Stimulated activated CD4-positive, alpha-beta T cell treated with anti-CD3 and anti-CD28 coated beads, Interleukin-15, amount 100 ng/mL, for 1 hour (primary cell): ENCODE data around the gene HMGA1.
"Not testable (repeated sequence)": the region's sequence is repeated elsewhere in the genome, so short reads cannot be mapped to it uniquely, and the experiment has no call there.

Source experiments
- DNase-seq, 2 donors: peaks; one replicate each; pipeline ENCODE4 v3.0.0-alpha.2; 2020; ENCODE audit warnings: low read depth in 1 of 2, low spot score in 1 of 2

Gene HMGA1

GRCh38 chr6:34239893-34240292 lies 3.2 kb downstream of the HMGA1 start:
- no peak for DNase-seq

DNA sequence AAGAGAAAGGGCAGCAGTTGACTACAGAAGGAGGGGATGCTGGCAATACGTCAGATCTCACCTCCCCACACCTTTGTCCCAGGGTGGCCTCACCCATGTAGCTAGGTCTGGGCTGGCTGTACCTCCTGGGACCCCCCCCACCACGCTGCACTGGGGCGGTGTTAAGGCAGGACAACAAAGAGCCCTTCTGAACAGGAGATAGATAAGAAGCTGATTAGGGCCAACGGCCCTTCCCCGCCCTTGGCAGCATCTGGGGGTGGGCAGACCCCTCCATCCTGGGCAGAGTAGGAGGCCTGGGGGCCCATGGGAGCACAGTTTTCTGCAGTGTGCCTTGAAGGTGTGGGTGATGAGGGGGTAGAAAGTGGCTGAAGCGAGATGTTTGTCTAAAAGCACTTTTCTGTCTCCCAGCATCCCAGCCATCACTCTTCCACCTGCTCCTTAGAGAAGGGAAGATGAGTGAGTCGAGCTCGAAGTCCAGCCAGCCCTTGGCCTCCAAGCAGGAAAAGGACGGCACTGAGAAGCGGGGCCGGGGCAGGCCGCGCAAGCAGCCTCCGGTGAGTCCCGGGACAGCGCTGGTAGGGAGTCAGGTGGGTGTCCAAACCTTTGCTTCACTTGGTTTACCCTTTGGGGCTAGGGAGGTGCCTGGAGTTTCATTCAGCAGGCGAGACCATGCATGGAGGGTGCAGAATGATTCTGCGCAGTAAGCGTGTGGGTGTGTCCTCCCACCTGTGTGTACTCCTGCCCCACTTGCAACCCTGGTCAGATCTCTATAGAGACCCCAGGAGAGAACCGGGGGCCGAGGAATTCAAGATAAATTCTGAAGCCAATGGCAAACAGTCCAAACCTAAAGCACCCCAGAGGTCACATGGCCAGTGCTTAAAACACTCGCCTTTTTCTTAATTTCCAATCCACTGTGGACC lies 3.9 kb downstream of the HMGA1 start:
- no peak for DNase-seq

DNA sequence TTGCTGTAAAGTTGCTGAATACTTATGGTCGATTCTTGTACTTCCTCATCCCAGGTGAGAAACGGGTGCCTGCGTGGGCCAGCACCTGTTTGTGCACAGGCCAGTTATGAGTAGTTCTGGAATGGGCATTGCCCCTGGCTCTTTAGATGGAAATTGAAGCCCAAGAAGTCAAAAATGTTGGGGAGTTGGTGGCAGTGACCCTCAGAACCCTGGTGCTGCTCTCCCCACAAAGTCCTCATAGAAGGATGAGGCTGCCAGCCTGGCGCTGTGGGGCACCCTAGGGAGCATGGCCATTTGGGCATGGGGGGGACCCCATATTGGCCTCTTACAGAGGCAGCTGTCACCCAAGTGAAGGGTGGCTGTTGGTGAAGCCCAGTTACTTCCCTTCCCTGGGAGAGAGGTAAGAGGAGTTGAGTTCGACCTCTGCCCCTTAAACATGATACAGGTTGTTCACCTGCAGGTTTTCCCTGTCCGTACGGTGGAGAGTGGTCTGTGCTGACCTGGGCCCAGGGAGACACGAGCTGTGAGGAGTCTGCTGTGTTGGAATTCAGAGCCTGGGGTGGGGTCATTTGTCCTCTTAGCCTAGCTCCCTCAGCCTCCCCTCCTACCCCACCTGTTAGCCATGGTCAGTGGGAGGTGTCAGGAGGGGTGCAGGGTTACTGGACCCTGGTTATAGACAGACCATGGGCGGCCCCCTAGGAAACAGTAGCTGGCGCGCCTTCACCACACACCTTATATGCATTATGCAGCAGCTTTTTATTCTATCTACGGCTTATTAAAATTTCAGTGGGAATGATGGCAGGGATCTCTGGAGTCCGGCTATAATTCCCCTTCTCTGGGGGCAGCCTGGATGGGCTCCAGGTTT lies 4.9 kb downstream of the HMGA1 start:
- DNase-seq, result no peak

DNA sequence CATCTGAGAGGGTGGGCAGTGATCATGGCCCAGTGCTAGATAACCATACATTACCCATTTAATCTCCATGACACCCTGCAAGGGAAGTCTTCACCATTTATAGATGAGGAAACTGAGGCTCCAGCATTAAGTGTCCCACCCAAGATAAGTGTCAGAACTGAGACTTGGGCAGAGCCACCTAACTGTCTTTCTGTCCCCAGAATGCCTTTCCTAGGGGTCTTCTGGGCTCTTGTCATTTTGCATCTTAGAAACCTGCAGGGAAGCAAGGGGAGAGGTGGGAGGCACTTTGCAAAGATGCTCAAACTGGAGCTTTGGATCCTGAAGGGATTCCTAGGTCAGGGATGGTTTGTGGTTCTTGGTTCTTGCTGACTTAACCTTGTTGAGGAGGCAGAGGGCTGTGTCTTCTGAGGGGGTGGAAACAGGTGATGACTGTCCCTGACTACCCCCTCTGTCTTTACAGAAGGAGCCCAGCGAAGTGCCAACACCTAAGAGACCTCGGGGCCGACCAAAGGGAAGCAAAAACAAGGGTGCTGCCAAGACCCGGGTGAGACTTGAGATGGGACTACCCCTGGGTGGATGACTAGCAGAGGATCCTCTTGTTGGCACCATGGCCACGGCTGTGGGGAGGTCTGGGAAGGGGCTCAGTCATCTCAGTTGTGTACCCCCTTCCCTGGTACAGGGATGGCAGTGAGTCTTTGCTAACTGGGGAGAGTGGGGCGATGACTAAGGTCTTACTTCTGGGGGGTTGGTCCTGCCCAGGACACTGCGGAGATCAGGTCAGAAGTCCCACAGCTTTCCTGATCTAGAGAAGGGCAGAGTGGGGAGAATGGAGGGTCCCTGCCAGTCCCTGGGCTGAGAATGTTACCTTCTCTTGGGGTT lies 5.8 kb downstream of the HMGA1 start:
- DNase-seq, result no peak

GRCh38 chr6:34243131-34243771 lies 6.6 kb downstream of the HMGA1 start:
- no peak for DNase-seq

DNA sequence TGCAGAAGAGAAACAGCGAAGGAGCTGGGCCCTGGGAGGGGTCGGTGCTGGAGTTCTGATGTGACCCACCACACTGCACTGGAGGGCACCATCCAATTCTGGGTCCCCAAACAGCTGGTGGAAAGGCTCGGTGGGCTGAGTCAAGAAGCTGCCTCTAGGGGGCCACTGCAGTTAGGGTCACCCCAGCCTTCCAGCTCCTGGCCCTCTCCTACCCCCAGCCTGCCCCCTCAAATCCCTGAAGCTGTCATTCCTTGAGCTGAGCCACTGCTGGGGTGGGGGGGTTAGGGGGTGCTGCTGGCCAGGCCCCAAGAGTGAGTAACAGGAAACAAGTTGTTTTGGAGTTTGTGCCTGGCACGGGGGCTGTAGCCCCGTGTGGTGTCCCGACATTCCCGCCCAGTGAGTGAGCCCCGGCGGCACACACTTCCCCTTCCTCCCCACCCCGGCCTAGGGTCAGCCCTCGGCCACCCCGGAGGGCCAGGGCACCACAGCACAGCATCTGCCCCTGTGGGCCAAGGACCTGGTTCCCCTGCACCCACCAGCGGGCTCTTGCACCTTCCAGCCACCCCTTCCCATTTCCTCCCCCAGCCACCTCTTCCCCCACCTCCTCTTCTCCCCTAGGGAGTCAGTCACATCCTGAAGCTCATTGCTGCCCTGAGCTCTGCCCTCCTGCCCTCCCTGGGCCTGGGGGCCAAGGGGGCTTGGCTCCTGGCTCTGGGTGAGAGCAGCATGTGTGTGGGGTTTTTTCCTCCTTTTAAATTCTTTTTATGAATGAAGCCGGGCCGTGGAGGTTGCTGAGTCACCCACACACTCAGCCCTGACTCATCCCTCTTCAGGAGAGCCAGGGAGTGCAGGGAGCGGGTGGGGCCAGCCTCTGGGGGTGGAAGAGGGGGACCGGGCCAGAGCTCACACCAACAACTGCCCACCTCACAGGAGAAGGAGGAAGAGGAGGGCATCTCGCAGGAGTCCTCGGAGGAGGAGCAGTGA lies 7.5 kb downstream of the HMGA1 start:
- DNase-seq, result peak in 1 of 2 donors; percentile 50

DNA sequence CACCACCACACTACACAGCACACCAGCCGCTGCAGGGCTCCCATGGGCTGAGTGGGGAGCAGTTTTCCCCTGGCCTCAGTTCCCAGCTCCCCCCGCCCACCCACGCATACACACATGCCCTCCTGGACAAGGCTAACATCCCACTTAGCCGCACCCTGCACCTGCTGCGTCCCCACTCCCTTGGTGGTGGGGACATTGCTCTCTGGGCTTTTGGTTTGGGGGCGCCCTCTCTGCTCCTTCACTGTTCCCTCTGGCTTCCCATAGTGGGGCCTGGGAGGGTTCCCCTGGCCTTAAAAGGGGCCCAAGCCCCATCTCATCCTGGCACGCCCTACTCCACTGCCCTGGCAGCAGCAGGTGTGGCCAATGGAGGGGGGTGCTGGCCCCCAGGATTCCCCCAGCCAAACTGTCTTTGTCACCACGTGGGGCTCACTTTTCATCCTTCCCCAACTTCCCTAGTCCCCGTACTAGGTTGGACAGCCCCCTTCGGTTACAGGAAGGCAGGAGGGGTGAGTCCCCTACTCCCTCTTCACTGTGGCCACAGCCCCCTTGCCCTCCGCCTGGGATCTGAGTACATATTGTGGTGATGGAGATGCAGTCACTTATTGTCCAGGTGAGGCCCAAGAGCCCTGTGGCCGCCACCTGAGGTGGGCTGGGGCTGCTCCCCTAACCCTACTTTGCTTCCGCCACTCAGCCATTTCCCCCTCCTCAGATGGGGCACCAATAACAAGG lies 8.5 kb downstream of the HMGA1 start:
- not testable (repeated sequence) for DNase-seq

DNA sequence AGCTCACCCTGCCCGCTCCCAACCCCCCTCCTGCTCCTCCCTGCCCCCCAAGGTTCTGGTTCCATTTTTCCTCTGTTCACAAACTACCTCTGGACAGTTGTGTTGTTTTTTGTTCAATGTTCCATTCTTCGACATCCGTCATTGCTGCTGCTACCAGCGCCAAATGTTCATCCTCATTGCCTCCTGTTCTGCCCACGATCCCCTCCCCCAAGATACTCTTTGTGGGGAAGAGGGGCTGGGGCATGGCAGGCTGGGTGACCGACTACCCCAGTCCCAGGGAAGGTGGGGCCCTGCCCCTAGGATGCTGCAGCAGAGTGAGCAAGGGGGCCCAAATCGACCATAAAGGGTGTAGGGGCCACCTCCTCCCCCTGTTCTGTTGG lies 9.1 kb downstream of the HMGA1 start:
- DNase-seq, result not testable (repeated sequence)

DNA sequence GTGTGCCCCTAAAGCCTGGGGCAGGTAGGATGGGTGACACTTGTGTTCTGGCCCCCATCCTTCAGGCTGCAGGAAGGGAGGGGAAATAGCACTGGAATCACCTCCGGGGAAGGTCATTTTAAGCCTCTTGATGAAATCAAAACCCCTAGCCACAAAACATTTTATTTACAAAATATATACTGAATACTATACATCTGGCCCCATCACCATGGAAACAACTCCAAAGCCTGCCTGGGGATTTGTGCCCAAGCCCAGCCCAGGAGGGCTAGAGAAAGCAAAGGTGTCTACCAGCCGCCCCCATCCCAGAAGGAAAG lies 9.5 kb downstream of the HMGA1 start:
- DNase-seq, result no peak

GRCh38 chr6:34246563-34247391 lies 10.1 kb downstream of the HMGA1 start:
- DNase-seq, result peak in 1 of 2 donors; percentile 46

GRCh38 chr6:34247481-34248197 lies 11.0 kb downstream of the HMGA1 start:
- no peak for DNase-seq

DNA sequence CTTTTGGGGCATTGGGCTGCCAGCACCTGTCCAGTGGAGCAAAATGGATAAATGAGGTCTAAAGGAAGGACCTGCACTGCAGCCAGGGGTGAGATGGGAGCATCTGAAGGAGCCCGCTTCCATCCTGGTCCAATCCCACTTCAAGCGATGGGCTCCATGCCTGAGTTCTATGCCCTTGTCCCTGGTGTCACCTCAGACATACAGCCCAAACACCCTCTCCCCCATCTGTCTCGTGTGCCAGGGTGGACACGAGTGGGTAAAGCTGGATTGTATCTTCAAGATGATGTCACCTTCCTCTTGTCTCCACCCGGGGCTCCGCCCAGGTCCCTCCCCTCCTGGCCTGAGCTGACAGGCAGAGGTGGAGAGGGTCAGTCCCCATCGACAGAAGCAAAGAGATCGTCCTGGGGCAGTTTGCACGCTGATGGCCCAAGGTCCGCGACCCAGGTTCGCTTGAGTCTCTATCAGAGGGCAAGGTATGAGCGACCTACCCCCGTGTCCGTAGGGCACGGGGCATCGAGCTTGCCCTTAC lies 11.6 kb downstream of the HMGA1 start:
- no peak for DNase-seq

- DNase-seq, result peak; percentile 97
Measured at GRCh38 chr6:34248727-34249468, 12.2 kb downstream of the HMGA1 start, which contains the start of gene SMIM29. Gene SMIM29 (minus strand): TSS chr6:34249006. CDS start chr6:34247791, 1,215 bp downstream.

DNA sequence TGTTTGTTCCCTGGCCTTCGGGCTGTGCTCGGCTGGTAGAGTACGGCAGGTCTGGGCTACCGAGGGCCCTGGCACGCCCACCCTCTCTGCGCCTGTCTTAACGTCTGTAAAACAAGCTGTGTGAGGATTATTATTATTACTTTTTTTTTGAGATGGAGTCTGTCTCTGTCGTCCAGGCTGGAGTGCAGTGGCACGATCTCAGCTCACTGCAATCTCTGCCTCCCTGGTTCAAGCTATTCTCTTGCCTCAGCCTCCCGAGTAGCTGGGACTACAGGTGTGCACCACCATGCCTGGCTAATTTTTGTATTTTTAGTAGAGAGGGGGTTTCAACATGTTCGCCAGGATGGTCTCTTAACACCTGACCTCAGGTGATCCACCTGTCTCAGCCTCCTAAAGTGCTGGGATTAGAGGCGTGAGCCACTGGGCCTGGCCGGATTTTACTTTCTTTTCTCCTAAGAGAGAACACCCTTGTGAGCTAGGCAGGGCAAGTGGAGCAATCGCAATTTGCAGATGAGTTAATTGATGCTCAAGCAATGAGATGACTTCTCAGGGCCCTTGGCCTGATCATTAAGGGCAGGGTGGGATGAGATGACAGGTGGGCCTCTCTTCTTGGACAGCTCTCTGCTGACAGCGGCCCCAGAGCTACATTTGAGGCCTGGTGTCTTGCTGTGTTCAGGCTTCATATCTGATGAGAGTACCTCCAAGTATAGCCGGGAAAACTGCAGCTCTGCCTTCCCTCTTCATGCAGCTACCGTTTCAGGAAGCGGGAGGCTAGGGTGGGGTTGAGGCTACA lies 13.0 kb downstream of the HMGA1 start:
- DNase-seq, result no peak

DNA sequence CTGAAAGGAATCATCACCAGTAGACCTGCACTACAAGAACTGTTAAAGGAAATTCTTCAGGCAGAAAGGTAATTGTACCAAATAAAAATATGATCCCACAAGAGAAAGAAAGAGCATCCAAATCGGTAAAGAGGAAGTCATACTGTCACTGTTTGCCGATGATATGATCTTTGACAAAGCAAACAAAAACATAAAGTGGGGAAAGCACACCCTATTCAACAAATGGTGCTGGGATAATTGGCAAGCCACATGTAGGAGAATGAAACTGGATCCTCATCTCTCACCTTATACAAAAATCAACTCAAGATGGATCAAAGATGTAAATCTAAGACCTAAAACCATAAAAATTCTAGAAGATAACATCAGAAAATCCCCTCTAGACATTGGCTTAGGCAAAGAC lies 15.7 kb downstream of the HMGA1 start:
- DNase-seq, result not testable (repeated sequence)
